HG02938 (cell line): Measurements from ENCODE around the gene SPATS2L.

Experiments used
- ATAC-seq: cut with Tn5 transposase; IDR thresholded peaks from one replicate; pipeline ENCODE4 v1.9.1; 2021; ENCODE audit warnings: mild to moderate bottlenecking, moderate library complexity; ENCODE audit not compliant: unreplicated experiment

Gene SPATS2L

DNA sequence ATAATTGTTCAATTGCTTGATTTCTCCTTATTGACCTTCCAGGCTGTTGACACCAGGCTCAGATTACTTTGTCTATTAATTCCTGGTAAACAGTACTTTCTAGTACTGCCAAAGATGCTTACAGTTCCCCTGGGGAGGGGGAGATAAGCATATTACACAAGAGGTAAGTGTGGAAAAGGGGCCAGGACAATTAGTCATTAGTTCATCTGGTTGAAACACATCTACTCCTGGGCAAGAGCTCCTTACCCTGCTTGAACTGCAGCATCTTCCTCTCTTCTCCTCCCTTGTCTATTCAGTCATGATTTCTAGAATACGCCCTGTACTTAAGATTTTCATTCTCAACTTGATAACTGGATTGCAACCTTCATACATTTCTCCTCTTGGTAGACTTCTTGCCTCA is 10.4 kb upstream of the SPATS2L start:
- ATAC-seq = no peak

DNA sequence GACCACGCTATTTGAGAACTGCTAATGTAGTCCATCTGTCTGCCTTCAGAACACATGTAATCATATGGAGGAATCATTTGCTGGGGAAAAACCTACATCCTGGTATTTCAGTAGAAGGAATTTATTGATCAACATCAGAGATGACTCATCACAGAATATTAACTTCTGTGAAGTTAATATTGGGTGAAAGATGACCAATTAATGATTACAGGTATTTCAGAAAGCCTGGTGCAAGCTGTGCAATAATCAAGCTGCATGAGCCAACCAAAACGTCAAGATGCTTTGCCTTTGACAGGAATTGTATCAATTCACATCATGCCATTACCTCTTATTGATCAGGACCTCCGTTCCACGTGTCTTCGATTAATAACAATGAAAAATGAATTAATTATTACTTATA is 9.4 kb upstream of the SPATS2L start:
- no peak for ATAC-seq

DNA sequence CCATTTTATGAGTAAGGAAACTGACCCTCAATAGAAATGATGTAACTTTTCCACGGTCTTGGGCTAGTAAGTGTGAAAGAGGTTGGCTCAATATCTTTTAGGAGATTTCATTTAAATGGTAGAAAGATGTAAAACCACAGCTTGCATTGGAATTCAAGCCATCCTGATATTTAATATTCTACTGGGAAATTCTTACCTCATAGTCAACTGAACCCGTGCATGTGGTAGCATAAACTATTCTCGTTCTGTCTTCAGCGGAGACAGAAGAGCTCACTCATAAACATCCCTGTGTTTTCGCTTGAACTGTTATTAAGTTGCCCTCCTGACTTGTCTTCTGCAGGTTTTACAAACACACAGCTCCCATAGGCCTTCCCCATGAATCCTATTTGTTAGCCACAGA is 8.5 kb upstream of the SPATS2L start:
- no peak for ATAC-seq

DNA sequence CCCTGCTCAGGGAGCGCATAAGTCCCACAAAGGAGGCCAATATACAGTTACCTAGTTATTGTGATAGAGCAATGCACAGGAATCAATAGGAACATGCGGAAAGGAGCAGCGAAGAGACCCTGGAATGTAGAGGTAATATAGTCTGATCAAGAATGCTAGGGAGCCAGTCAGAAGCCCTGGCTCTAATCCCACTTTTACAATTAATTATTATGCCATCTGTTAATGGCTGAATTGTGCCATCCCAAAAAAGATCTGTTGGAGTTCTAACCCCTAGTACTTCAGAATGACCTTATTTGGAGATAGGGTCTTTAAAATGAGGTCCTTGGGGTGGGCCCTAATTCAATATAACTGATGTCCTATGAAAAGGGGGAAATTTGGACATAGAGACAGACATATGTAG is 7.7 kb upstream of the SPATS2L start:
- ATAC-seq = no peak

DNA sequence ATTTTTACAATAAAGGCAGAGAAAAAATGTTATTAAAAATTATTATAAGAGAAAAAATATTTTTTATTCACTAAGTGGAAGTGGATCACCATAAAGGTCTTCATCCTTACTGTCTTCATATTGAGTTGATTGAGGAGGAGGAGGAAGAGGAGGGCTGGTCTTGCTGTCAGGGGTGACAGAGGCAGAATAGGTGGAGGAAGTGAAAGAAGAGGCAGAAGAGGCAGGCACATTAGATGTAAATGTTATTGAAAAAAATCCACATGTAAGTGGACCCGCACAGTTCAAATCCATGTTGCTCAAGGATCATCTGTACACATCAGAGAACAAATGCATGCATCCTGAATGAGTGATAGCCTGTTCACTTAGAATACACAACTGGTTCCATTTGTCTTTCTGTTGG is 6.4 kb upstream of the SPATS2L start:
- ATAC-seq = no peak

DNA sequence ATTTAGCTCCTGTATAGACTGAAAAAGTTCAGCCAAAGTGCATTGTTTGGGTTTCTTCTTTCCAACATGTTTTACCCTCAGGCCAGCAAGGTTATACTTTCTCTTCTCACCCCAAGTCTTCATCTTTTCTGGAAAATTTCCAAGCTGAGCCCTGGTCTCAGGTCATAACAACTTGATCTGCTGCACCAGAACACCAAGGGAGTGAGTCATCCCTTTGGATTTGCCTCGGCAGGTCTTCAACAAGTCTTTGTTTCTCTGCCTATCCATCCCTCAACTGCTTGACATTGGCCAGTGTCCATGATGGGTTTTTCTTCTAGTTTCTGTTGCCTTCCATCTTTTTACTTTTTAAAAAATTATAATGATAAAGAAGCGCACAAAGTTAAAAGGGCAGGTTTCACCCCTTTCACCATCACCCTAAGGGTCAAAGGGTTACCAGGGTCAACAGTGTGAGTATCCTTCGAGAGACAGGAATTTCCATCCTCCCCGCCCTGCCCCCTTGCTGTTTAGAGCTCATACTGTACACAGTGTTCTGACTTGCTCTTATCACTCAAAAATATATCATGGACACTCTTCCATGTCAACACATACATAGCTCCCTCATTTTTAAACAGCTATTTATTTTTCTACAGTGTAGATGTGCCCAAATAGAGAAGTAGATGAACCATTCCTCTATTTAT is 5.7 kb upstream of the SPATS2L start:
- ATAC-seq = no peak

DNA sequence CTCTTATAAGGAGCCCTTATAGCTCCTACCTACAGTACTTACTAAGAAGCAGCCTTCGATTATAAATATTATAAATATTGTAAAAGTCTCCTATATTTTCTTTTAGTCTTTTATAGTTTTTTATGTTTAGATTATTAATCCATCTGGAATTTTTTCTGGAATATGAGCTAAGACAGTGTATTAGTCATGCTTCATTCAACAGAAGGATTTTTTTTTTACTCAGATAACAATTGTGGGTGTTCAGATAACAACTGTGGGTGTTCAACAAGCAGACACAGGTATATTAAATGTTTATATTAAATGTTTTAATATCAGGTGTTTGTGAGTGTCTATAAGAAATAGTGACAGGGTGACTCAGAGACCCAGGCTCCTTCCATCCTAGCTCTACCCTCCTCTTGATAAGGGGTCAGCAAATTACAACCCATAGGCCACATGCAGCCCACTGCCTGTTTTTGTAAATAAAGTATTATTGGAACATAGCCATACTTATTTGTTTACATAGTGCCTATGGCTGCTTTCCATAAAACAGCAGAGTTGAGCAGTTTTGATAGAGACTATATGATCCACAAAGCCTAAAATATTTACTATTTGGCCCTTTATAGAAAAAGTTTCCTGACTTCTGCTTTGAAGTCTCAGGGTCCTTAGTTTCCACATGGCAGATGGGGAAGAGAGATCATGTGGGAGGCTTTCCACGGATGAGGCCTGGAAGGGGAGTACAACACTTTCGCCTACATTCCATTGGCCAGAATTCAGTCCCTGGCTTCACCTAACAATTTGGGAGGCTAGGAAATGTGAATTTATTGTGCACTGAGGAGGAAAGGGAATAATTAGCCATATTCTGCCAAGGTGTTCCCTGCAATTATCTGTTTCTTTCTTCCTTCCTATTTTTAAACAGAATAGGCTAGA is 4.3 kb upstream of the SPATS2L start:
- ATAC-seq = no peak

DNA sequence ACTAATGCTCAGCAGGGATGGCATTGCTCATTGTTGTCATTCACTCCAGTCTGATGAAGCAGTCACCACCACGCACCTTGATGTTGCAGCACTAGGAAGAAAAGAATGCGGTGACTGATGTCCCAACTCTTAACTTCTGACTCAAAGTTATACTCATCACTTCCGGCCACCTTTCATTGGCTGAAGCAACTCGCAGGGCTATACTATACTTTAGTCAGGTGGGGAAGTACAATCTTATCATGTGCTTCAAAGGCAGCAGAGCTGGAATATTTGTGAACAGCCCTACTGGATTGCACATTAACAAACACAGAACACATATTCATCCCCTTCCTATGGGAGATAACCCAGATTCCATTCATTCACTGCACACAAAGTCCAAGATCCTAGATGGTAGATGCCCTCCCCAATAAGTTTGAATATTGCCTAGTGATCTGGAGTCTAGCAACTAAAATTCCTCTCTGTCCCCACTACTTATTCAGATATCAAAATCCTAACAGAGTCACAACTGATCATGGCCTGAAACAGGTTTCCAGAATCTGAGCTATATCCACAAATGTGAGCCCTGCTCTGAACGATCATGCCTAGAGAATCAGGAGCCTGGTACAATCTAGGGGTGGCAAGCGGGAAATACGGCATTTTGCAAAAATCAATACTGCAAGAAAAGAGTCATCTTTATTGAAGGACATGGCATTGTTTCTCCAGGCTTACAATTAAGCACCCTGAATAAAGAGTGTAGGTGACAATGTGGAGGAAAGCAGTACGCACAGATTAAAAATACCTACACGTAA is 3.4 kb upstream of the SPATS2L start:
- no peak for ATAC-seq

DNA sequence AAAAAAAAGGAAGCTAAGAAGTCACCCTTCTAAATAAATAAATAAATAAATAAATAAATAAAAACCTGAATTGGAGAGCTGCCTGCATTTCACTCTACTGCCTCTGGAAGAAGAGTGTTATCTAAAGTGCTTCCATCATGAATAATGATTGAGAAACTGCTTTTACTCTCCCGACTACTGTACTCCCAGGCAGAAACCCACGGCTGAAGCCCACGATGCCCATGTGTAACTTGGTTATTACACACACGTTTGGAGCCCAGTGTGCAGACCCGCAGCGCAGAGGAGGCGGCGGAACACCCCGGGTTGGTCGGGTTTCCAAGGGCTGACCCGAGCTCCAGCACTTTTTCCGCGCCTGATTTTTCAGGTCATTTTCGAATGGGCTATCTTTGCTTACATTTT is 697 bp upstream of the SPATS2L start:
- no peak for ATAC-seq

DNA sequence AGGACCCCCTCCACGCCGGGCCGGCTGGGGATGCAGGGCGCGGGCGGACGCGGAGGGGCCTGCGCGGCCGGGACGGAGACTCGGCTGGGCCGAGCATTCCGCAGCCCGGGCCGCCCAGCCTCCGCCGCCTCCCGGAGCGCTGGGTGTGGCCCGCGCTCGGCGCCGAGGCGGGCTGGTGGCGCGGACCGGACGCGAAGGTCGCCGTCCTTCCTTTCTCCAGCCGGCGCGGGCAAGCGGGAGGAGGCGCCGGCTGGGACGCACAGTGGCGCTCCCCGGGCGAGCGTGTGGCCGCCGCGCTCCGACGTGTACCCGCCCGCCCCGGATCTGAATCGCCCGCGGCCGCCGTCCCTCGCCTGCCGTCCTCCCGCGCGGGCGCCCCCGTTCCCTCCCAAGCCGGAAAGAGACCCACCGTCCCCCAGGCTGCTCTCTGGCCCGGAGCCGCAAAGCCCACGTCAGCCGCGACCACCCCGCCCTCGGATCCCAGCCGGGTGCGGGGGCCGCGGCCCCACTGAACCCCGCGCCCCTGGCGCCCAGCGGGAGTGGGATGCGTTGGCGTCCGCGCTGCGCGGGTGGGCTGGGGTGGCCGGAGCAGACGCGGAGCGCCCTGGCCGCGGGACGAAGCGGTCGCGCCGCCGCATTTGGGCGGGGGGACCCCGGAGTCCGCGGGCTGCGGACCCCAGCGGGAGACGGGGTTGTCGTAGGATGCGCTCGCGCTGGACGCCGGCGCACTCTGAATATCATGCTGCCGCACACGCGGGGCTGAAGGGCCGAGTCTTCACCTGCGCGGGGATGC is 634 bp downstream of the SPATS2L start:
- peak; percentile 41 for ATAC-seq

DNA sequence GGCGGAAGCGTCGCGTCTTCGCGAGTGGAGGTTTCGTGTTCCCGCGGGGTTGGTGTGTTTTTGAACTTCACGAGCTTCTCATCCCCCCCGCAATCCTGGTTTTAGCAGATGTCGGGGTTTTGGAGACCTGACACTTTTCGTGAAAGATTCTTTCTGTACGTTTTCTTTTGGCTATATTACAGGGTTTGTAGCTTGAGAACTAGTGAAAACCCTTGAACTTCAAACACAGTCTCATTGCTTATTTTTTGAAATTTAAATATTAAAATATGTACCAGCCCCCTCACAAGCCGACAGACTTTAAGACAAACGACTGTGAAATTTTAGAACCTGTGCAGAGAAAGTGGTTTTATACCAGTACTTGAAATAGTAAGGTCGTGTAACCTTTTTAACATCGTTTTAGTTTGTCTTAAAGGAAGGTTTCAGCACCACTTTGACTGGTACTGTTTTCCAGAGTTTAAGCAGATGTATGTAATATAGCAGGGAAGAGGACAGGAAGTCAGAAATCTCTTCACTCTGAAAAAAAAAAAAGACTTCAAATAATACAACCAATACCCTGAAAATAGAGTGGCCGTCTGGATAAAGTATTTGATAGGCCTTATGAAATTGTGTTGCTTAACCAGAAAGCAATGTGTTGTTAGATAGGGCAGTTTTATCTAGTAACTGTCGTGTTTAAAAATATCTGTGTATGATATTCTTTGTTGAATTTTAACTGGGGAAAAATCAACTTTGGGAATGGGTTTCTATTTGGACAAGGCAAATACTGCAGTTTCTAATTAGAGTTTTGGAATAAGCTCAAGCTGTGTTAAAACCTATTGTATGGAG is 1.4 kb downstream of the SPATS2L start:
- no peak for ATAC-seq

DNA sequence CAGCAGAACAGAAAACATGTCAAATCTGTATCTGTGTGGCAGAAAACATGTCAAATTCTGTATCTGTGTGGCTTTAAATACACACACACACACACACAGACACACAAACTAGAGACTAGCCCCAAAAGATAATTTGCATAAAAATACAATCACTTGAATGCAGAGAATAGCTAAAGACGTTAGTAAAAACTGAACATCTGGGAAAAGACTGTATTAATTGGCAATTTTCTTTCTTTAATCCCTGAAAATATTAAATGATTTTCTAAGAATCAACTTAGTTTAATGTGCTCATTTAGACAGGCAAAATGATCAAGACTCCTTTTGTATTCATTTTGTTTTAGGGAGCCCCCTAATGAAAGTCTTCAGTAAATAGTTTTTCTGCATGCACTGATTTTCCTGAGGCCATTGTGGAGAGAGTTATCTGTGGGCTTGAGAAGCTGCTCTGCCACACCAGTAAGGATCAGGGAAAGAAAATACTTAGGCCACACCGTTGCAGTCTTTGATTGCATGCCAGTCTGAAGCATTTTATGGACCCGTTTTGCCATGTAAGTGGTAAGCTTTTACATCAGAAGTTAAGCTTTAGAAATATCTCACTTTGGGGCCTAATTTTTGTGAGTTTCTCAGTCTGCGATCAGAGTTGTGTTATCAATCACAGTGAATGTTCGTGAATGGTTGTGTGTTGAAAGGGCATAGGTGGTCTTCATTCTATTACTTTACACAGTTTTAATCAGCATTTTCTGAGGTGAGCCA is 2.2 kb downstream of the SPATS2L start:
- no peak for ATAC-seq

DNA sequence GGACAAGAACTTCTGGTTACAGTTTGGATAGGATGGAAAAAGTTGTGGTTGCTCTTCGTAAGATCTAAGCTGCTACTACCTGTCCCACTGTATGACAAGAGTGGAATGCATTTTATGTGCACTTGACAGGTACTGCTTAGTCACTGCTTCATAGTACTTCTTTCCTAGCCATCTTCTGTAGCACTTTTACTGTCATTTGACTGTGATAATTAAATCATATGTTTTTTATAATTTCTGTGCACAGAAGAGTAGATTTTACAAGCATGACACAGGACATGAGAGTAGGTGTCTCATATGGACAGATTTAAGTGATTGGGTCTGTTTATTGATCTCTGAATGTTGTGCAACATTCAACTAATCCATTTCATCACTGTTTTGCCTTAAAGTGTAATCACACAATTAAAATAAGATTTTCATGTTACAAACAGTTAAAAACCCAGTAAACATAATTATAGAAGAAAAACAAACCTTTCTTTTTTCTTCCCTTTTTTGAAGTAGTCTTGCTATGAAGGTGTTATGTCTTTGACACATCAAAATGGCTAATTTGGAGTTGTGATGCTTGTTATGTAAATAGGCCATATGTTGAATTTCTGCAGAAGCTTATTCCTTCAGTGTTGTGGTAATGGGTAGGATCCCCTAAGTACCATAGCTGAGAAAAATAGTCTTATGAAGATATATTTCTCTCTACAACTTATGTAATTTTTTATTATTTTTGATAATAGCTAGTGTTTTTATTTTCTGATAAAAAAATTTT is 3.0 kb downstream of the SPATS2L start:
- ATAC-seq = no peak

DNA sequence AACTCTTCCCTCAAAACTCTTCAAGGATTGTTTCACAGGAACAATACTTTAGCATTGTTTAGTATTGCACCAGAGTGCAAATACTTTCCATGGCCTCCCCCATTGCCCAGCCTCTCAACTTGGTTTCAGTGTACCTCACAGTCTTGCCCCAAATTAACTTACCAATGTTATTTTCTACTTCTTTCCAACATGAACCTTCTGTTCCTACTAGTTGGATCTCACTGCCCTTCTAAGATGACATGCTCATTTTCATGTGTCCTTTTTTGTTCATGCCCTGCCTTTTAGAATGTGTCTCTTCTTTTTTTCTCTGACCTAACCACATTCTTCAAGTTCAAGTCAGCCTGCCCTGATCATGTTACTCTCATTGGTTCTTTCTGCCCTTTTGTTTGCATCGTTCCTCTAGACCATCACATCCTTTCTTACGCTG is 4.1 kb downstream of the SPATS2L start:
- ATAC-seq = no peak

DNA sequence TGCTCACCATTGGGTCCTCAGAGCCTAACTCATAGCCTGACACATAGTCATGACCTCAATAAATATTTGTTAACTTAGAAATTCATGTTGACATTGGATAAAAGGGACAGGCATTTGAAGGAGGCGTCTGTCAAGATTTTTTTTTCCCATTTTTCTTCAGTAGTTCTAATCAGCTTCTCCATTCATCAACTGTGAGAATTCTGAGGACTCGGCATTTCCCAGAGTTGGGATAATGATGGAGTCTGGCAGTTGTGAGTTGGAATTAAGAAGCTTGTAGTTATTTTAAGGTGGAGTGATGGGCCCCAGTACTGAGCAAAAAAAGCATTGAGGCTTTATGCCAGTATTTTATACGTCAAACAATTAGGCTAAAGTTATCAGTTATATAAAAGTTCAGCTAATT is 4.6 kb downstream of the SPATS2L start:
- no peak for ATAC-seq

DNA sequence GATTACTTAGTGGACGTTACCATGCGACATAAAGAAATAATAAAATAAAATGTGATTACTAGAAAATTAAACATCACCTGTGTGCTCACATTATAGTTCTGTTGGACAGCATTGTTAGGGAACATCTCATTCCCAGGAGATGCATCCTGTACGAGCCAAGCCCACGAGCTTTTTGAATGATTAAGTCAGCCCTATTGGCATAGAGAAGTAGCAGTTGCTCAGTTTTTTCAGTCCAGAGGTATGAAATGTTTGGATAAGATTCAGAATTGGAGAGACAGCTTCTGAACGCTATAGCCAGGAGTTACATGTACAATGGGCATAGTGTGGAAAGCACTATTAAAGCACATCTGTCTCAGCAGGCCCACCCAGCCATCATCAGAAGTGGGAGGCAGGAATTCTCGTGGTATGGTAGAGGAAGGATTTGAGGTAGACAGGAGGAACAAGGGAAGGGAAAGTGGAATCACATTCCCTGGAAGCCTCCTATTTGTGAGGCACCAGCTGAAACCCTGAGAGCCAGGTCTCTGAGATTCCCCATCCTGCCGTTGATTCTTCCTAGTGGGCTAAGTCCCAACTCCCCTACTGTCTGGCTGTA is 8.6 kb downstream of the SPATS2L start:
- ATAC-seq = no peak

DNA sequence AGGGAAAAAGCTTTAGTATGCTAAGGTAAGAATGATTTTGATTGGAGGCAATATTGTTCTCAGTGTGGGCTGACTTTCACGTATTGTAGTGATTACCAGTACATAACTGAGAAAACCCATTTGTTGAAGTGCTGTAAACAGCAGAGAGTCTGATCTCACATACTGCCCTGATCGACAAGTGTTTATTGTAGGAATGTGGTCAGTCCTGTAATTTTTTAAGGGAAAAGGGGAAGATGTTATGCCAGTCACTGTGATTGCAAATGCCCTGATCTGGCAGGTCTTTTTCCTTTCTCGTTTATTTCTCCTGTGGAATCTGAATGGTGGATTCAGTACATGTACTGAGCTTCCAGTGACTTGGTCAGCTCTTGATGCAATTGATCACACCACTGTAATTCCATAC is 11.5 kb downstream of the SPATS2L start:
- ATAC-seq = no peak

DNA sequence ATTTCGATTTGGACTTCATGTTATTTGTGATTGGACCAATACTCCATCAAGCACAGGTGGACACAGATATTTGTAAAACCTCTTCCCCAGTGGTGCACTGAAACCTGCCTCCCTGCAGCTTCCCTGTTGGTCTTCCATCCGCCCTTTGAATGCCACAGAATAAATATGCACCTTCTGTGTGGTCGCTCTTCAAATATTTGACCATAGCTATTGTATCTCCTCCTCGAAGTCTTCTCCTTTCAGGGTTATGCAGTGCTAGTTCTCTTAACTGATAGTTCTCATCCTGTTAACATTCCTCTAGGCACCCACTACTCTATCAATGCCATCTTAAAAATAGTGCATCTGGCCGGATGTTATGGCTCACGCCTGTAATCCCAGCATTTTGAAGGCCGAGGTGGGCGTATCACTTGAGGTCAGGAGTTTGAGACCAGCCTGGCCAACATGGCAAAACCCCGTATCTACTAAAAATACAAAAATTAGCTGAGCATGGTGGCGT is 12.5 kb downstream of the SPATS2L start:
- ATAC-seq = no peak
